Measurements from ENCODE around the gene NEU2. TPM values are rescaled to one million over a fixed set of nuclear protein-coding genes. Genes with fewer than 3 reads are reported as not detected.

The NEU2 gene
- polyA plus RNA-seq, 2 of the 4 experiments (the other 2 are of a cell fraction) = not detected

DNA sequence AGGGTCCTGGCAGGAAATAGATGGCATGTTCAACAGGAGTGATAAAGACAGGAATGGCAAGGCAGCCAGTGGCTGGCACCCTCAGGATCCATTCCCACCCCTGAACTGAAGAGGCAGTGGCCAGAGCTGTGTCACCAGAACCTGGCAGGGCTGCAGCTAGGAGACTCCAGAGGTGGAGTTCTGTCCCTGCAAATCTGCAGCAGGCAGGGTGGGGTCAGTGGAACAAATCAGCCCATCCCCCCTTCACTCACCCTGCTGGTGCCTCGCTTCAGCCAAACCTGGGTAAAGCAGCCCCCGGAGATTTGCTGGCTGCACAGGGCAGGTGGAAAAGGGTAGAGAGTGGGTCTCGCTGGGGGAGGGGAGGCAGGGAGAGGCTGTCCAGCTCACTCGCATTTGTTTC lies 40.4 kb downstream of the NEU2 start:
- DNase-seq (ENCODE audit: low read depth in 1 of 2, low spot score in 1 of 2) = no peak
- Histone ChIP-seq H3K4me3 (no peak overlapping the region), H3K4me1 (no peaks in the 10 kb centered on the region), H3K27ac (no peak overlapping the region), H3K4me2 (no peak overlapping the region), H3K9me3 (peaks cover 12% of the 10 kb centered on the region)
- TF ChIP-seq SREBF2 (IDR thresholded peaks at IDR 0.05) (no peak), CEBPB (IDR thresholded peaks at IDR 0.05) (no peak), JUNB (IDR thresholded peaks at IDR 0.05) (no peak), RARB (CRISPR knock-in tag; IDR thresholded peaks at IDR 0.05) (no peak)
- WGBS (ENCODE audit: missing lambda C conversion rate) = 61% methylated on average over 4 of the region's 4 CpGs
- no peak for ATAC-seq
- POLR2A ChIA-PET = no interaction called here
- FAIRE-seq = no peak
- CTCF ChIA-PET = interaction anchor here (1.0 to 1.3 kb wide), 2 partner anchors 19 kb away, joined by 3 read pairs; no protein-coding TSS in a partner anchor

DNA sequence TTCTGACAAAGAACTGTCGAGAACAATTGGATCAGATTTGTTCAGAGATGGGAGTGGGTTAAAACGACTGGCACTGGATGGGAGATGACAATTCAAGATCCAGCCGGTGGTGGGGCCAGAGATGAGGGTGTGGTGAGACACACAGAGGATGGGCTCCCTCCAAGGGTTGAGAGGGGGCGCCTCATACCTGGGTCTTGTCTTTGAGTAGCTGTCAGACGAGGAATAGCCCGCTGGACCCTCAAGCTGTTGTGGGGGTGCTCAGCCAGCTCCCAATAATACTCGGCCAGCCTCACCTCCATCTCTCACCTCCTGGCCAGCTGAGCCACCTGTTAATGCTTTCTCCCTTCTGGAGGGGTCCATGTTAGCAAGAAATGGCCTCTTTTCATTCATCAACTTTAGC lies 41.6 kb downstream of the NEU2 start:
- FAIRE-seq (no peak), DNase-seq (ENCODE audit: low read depth in 1 of 2, low spot score in 1 of 2) (no peak), ATAC-seq (no peak)
- no peak overlapping the region for H3K27ac ChIP-seq
- no peak overlapping the region for H3K4me3 ChIP-seq
- H3K9me3 ChIP-seq = peaks cover 12% of the 10 kb centered on the region
- TF ChIP-seq CHD4 (IDR thresholded peaks at IDR 0.05; ENCODE audit: borderline replicate concordance) (no peak), JUNB (IDR thresholded peaks at IDR 0.05) (no peak), JUN (IDR thresholded peaks at IDR 0.05) (no peak), NFE2L2 (conservative IDR thresholded peaks at IDR 0.05; ENCODE audit: low read length) (no peak), MAFK (IDR thresholded peaks at IDR 0.05; ENCODE audit: partially characterized antibody) (no peak), MAZ (IDR thresholded peaks at IDR 0.05; ENCODE audit: borderline replicate concordance, low read depth, low read length) (no peak), REST (IDR thresholded peaks at IDR 0.05) (no peak), NR3C1 (IDR thresholded peaks at IDR 0.05) (no peak), TFCP2L1 (CRISPR knock-in tag; IDR thresholded peaks at IDR 0.05) (no peak), KDM5A (IDR thresholded peaks at IDR 0.05) (no peak), BCL3 (IDR thresholded peaks at IDR 0.05) (no peak), FOSB (CRISPR knock-in tag; IDR thresholded peaks at IDR 0.05) (no peak)
- TF ChIP-seq, protein P1, sequence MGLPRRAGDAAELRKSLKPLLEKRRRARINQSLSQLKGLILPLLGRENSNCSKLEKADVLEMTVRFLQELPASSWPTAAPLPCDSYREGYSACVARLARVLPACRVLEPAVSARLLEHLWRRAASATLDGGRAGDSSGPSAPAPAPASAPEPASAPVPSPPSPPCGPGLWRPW (IDR thresholded peaks at IDR 0.05) = no peak
- TF ChIP-seq, protein P2, sequence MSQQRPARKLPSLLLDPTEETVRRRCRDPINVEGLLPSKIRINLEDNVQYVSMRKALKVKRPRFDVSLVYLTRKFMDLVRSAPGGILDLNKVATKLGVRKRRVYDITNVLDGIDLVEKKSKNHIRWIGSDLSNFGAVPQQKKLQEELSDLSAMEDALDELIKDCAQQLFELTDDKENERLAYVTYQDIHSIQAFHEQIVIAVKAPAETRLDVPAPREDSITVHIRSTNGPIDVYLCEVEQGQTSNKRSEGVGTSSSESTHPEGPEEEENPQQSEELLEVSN (IDR thresholded peaks at IDR 0.05; ENCODE audit: borderline replicate concordance, low read depth) = no peak
- TF ChIP-seq, protein P3, sequence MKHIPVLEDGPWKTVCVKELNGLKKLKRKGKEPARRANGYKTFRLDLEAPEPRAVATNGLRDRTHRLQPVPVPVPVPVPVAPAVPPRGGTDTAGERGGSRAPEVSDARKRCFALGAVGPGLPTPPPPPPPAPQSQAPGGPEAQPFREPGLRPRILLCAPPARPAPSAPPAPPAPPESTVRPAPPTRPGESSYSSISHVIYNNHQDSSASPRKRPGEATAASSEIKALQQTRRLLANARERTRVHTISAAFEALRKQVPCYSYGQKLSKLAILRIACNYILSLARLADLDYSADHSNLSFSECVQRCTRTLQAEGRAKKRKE (CRISPR knock-in tag; IDR thresholded peaks at IDR 0.05; ENCODE audit: low read depth) = no peak
- CTCF ChIA-PET = interaction anchor here (0.5 to 1.3 kb wide), 4 partner anchors 9 to 52 kb away, joined by 3 to 5 read pairs (median 4); no protein-coding TSS in a partner anchor
- no peak overlapping the region for H3K4me2 ChIP-seq
- WGBS (ENCODE audit: missing lambda C conversion rate) = 63% methylated on average over 7 of the region's 7 CpGs
- POLR2A ChIA-PET = no interaction called here
- no peaks in the 10 kb centered on the region for H3K4me1 ChIP-seq

All from A549 (cell line).